ENCODE results near the gene ZBTB20.

- no peak for TF ChIP-seq CTCF (IDR thresholded peaks at IDR 0.05)
- TF ChIP-seq POLR2A (IDR thresholded peaks at IDR 0.05), result no peak
Observed at GRCh38 chr3:115087512-115087911, 59.6 kb downstream of the ZBTB20 start.

Measured in right lobe of liver (tissue), 4 donors.